GM21786 (cell line): ENCODE data around the gene FHIP1A.

Source experiments
- ATAC-seq: cut with Tn5 transposase; IDR thresholded peaks from one replicate; pipeline ENCODE4 v1.9.1; 2021; ENCODE audit not compliant: unreplicated experiment

The FHIP1A gene

DNA sequence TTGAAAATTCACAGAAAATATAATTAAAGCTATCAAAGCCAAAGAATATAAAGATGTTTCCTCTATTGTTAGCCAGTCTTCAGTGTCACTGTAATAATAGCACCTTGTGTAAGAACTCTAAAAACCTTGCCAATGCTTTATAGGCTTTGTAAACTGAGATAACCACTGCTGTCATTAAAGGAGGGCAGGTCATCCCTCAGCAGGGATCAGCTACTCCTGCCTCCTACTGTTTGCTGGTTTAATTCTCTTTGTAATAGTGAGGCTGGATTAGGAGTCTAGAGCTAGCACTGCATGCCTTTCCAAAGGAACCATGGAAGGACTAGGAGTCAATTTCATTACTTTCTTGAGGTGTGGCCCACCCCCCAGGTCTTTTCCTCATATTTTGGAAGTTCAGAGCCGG is 46.2 kb downstream of the FHIP1A start:
- no peak for ATAC-seq

DNA sequence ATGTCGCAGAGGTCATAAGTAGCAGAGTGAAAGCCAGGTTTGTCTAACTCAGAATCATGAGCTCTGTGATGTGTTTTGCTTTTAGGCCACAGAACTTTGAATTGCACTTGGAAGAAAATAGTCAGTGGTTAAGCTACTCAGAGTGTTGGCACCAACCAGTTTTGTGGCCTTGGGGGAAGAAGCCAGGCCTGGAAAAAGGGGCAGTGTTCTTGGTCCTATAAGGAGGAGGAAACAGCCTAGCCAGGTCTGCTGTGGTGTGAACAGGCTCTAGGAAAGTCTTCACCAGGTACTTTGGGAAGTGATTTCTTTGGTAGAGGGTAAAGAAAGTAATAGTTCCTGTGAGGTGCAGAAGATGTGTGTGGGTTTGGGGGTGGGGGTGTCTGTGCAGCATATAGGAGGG is 49.2 kb downstream of the FHIP1A start:
- no peak for ATAC-seq
